ENCODE measurements around the gene ZDHHC14.

GRCh38 chr6:157675831-157676230 is 294.8 kb downstream of the ZDHHC14 start:
- TF ChIP-seq, protein P1, sequence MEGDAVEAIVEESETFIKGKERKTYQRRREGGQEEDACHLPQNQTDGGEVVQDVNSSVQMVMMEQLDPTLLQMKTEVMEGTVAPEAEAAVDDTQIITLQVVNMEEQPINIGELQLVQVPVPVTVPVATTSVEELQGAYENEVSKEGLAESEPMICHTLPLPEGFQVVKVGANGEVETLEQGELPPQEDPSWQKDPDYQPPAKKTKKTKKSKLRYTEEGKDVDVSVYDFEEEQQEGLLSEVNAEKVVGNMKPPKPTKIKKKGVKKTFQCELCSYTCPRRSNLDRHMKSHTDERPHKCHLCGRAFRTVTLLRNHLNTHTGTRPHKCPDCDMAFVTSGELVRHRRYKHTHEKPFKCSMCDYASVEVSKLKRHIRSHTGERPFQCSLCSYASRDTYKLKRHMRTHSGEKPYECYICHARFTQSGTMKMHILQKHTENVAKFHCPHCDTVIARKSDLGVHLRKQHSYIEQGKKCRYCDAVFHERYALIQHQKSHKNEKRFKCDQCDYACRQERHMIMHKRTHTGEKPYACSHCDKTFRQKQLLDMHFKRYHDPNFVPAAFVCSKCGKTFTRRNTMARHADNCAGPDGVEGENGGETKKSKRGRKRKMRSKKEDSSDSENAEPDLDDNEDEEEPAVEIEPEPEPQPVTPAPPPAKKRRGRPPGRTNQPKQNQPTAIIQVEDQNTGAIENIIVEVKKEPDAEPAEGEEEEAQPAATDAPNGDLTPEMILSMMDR (IDR thresholded peaks at IDR 0.05): no peak
- TF ChIP-seq POLR2A (IDR thresholded peaks at IDR 0.05): no peak
- TF ChIP-seq POLR2AphosphoS5 (IDR thresholded peaks at IDR 0.05): no peak
- no peak for TF ChIP-seq EP300 (IDR thresholded peaks at IDR 0.05)
